CD4-positive, alpha-beta T cell treated with Interferon gamma for 1 hour (primary cell): ENCODE results near the gene SCN3B.

Experiments
- DNase-seq: peaks from one replicate; pipeline ENCODE4 v3.0.0-alpha.2; 2020

The SCN3B gene

DNA sequence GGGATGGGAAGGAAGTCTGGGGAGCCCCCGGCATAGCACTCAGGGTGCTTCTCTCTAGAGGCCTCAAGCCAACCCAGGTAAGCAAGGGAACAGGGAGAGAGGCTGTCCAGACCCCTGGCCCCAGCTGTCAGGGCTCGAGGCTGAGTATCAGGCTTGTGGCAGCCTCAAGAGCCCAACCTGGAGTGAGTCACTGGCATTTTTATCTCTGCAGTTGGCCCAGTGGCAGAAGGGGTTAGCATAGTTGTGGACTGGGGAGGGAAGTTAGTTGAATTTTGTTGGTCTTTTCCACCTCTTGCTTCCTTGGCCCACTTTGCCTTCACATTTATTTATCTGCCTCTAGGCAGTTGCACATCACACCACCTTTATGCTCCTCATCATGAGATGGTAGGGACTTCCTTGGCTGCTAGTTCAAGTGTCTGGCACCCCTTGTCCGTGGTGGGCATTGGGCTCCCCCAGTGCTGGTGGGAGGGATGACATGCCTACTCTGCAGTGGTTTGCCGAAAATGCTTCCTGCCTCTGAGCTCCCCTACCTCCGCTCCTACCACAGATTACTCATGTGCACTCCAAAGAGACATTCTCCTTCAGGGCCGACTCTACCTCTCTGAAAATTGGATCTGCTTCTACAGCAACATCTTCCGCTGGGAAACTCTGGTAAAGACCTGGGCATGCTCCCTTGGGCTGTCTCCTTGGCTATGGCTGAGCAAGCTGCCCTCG, 60.1 kb downstream of the SCN3B start:
- no peak for DNase-seq

DNA sequence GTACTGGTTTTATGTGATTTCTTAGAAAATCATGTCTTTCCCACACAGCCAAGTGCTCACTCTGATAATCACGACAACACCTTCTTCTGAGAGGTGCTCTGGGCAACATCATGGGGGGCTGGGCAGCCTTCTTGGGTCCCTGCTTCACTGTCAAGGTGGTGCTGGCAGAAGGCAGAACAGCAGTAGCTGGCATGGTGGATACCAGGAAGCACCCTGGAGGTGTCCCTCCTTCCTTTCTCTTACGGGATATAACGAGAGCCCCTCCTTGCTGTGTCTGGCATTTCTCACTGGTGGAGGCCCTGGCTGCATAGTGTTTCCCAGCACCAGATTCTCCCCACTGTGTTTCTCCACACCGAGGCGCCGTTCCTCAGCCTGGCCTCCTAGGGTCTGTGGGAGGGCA, 60.9 kb downstream of the SCN3B start:
- DNase-seq, result no peak

DNA sequence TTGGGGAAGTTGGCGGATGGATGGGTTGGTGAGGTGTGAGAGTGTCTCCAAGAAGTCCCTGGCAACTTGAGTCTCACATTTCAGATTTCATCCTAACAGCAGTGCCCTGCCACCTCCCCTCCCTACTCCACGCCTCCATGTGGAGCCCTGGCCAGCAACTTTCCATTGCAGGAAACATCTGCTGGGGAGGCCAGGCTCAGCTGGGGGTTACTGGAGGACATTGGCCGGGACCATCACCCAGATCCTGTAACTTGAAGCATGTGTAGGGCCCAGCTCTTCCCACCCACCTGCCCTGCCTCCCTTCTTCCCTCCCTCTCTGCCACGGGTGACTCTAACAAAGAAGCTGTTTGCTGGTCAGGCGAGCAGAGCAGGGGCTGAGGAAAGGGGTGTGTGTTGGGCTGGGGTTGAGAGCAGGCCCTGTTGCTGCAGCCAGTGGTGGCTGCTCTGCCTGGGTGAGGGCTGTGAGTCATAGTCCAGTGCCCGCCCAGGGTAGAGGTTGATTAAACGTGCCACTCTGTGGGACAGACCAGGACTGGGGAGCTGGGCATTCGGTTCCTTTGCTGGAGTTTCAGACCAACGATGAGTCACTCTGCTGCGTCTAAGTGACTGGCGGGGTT, 64.0 kb downstream of the SCN3B start:
- no peak for DNase-seq

DNA sequence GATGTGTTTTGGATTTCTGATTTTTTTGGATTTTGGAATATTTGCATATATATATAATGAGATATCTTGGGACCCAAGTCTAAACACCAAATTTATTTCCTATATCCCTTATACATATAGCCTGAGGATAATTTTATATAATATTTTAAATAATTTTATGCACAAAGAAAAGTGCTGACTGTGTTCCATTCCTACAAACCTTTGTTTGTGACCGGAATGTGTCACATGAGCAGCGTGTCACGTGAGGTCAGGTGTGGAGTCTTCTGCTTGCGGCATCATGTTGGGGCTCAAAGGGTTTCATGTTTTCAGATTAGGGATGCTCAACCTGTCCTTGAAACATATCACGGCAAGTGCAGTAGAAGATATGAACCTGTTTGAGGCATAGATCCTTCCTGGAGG, 65.6 kb downstream of the SCN3B start:
- DNase-seq, result no peak

DNA sequence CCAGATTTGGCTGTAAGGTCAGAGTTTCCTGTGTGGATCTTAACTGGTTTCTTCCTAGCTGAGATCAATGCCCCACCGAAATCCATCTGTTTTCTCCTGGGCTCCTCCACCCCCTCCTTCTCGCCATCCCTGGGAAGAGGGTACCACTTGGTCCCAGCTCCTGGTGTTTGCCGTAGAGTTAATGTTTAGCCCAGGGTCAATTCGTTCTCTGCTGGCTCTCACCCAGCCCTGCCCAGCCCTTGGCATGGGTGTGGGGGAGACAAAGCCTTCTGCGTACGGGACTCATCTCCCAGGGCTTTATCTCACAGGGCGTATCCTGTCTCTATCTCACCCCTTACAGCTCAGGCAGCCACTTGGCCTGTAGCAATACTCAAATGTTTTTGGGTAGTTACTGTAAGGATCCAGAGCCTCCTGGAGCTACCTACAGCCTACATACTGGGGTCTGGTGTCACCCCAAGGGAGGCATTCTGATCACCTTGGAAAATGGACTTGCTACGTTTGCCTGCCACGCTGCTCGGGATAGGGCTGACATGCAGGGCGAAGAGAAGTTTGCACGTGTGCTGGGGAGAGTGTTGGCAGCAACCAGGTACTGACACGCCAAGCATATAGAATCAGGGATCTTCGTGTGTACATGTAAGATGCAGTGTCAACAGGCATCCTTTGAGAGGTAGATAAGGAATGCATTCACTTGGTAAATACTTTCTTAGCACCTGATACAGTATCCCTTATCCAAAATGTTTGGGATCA, 66.1 kb downstream of the SCN3B start:
- DNase-seq, result no peak

DNA sequence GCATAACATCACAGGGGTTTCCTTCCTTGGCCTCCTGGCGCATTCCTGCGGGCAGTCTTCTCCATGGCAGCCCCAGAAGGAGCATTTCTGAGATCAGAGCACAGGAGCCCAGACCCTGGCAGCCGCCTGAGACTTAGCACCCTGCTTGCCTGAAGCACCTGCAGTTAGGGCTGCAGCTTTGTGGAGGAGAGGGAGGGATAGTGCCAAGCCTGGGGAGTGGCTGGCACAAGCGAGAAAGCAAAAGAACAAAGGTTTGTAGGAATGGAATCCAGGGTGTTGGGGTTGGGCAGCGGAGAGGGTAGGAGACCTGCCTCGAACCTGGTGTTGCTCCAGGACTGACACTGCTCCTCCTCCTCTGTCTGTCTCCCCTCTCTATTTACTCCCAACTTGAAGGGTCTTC, 66.9 kb downstream of the SCN3B start:
- no peak for DNase-seq

DNA sequence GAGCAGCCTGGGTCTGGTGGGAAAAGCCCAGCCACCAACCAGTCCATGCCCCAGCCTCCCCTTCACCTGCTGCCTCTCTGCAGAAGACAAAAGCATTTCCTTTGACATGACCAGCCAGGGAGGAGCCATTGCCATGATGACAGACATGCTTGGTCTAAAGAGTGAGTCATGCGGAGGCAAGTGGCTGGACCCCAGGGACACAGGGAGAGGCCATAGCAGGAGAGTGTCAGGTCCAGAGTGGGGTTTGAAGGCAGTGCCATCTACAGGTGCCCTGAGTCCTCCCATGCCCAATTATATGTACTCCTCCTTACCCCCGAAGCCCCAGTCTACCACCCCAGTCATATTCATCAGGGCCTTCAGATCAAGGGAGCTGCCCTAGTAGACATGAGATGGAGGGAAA, 67.4 kb downstream of the SCN3B start:
- no peak for DNase-seq

DNA sequence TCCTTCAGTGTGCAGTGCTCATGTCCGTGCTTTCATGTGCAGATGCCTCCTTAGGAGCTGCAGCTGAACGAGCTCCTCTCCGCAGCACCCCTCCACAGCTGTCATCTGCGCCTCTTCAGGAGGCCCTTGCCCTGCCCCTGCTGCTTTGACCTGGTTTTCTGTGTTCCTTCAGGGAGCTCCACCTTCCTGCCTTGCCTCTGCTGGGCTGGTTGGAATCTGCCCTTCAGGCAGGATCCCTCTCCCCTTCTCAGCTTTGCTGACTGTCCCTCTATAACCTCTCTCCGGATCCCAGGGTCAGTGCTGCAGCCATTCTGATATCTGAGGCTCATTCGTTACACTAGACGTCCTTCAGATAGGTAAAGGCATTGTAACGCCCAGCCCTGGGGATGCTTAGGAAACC, 67.9 kb downstream of the SCN3B start:
- no peak for DNase-seq

DNA sequence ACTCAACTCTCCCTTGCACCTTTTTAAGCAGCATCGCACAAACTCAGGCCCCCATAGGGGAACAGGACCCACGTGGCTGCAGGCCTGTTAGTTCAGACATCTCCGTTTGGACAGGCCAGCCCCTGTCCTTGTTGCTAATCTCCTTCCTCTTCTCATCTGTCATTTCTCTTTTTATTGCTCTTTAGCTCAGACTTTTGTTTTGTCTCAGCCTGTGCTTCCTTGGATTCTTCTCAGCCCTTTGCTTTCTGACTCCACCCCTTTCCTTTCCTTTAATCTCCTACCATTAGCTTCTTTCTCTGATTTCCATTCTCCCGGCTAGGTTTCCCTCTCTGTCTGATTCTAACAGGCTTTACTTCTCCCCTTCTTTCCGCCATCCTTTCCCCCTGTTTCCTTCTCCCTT, 68.7 kb downstream of the SCN3B start:
- DNase-seq, result no peak

DNA sequence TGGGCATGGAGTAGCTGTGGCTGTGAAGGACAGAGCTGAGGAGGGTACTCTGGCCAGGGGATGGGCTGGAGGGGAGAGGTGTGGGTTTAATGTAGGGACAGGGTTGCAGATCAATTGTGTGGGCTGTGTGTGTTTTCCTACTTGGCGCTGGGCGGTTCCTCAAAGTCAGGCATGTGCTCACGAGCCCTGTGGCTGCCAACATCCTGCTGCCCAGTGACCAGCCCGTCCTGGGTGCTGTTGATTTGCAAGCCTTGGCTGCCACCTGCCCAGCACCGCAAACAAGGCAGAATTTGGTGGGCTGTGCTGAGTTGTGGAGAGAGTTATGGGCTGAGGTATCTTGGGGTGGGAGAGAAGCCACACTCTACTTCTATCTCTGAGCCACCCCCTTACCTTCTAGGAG, 69.2 kb downstream of the SCN3B start:
- DNase-seq, result no peak

DNA sequence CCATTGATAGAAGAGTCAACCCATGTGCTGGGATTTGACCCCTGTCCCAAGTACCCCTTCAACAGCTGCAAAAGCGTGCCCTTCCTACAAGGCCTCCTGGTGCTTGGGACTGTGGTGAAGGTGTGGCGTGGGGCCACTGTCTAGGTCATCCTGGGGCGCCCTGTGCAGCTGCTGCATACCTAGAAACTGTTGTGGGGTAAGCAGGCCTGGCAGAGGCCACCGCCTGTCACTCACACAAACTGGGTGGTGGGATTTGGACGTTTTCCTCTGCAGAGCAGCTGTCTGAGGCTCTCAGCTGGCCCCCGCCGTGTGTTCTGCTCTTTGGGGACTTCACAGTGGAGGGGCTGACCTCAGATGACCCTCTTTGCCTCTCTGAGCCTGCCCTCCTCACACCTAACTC, 69.7 kb downstream of the SCN3B start:
- no peak for DNase-seq

DNA sequence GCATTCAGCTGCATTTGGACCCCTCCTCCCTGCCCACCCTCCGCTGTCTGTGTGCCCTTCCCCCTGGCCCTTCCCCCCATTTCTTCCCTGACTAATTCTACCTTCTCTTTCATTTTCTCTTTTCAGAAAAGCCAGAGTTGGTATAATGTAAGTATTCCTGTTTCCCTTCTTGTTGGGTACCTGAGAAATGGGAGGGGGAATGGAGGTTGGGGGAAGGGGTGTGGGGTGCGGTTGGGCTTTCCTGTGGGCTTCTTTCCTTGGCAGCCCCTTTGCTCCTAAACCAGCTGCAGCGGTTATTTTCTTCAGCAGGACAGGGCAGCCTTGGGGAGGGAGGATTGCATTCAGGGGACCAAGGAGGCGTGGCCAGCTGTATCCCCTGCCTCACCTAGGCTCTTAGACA, 70.2 kb downstream of the SCN3B start:
- no peak for DNase-seq

DNA sequence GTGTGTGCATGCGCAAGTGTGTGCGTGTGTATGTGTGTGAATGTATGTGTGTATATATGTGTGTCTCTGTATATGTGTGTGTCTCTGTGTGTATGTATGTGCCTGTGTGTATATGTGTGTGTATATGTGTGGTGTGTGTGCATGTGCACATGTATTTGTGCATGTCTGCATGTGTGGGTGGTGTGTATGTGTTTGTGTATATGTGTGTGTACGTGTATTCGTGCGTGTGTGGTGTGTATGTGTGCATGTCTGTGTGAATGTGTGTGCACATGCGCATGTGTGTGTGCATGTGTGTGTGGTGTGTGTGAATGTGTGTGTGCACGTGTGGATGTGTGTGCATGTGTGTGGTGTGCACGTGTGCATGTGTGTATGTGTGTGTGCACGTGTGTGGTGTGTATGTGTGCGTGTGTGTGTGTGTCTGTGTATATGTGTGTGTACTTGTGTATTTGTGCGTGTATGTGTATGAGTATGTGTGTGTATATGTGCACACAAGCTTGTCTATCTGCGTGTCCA, 71.4 kb downstream of the SCN3B start:
- DNase-seq, result no peak

DNA sequence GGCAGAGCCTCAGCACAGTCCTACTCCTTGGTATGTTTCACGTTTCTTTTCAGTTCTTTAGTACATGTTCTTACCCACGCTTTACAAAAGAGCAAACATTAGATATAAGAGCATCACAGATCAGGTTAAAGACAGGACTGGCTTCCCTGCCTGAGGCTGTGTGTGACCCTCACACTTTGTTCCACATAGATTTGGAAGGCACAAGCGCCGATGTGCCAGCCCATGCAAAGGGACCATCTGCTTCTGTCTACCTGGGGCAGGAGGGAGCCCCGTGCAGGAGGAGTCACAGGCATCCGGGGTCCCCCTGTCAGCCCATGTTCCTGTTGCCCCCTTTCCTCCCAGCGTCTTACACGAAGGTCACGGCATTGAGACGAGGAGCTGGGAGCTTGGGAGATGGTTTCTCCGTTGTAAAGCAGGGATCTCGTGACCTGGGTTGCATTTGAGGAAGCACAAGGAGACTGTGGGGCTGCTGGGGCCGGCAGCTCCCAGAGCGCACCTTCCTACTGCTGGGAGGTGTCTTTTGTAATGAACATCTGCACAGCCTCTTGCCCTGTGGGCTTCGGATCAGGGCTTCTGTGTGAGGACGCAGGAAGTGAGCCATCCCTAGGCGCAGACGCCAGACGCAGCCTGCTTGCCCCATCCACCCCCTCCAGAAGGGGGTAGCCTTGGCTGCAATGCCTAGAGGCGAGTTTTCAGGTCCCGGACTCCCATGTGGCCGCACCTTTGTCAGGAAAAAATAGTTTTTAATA, 72.6 kb downstream of the SCN3B start:
- DNase-seq, result no peak

DNA sequence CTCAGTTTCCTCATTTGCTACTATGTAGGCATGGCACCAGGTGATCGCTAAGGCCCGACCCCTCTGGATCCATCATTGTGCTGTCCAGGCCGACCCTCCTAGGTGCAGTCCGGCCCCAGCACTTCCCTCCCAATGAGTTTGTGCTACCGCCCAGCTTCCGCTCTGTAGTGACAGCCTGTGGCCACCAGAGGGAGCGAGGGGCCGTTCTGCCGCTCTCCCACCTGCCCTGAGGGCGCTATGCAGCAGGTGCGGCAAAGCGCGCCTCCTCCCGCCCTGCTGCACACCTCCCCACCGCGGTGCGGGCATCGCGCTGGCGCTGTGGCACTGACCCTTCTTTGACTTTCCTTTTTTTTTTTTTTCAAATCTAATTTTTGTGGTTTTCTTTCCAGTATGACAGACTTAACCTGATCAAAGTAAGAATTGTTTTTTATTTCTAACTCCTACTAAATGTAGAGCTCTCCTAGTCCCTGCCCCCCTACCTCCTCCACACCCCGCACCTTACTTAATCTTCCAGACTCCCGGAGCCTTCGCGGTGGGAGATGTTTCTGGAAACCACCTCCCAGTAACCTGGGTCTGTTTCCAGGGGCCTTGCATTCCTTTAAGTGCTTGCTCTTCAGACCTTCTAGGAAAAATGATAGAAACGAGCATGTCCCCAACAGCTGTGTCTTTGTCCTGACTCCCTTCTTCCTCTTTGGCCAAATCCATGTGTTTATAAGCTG, 73.7 kb downstream of the SCN3B start:
- peak; percentile 45 for DNase-seq

DNA sequence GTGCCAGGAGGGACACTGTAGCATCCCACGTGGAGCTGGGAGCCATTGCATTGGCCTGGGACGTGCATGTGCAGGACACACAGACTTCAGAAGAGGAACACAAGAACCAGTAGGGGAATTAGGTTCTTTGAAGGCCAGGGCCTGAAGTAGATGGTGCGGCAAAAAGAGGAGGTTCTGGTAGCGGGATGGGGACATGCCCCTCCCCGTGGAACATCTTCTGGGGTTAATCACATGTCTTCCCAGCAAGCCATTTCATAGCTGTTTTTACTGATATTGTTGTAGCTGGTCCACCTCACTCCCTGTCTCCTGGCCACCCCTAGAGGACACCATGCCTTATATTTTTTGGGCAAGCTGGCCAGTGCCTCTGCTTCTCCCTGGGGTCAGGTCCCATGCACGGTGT, 74.3 kb downstream of the SCN3B start:
- no peak for DNase-seq

DNA sequence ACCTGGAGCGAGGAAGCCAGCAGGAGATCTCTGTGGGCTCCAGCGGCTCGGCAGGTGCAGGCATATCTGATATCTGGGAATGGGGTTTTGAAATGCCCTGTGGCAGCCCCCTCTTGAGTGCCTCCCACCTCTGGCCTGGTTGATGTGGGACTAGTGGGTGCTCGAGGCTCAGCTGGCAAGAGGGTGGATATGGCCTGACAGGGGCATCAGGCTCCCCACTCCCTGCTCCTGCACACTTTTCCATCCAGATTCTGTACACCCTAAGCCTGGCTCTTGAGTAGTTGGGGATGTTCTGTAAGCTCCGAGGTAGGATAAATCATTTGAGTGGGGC, 75.0 kb downstream of the SCN3B start:
- no peak for DNase-seq
